ACC112 (cell line): Measurements from ENCODE around the gene CLDN1.

Source experiments
- H2AFZ ChIP-seq: fragments of 200-600 bp; sonication (generic); one replicate; pipeline ENCODE4 v1.6.0; 2017; ENCODE audit warnings: antibody characterized with exemption, low read length; ENCODE audit not compliant: unreplicated experiment
- H3K27ac ChIP-seq: fragments of 200-600 bp; sonication (generic); 2 replicates; pipeline ENCODE4 v1.5.1; 2014; ENCODE audit warnings: low read depth, mild to moderate bottlenecking, antibody characterized with exemption, low read length, moderate library complexity
- H3K27me3 ChIP-seq: fragments of 200-600 bp; sonication (generic); 2 replicates; pipeline ENCODE4 v1.6.1; 2014; ENCODE audit warnings: mild to moderate bottlenecking, antibody characterized with exemption, low read length, moderate library complexity, mixed read lengths; ENCODE audit not compliant: insufficient read depth
- H3K36me3 ChIP-seq: fragments of 200-600 bp; sonication (generic); 2 replicates; pipeline ENCODE4 v1.6.1; 2016; ENCODE audit warnings: mild to moderate bottlenecking, antibody characterized with exemption, low read length, moderate library complexity, mixed read lengths; ENCODE audit not compliant: insufficient read depth
- H3K4me1 ChIP-seq: fragments of 200-600 bp; sonication (generic); one replicate; pipeline ENCODE4 v1.6.1; 2016; ENCODE audit warnings: low read length, mixed read lengths; ENCODE audit not compliant: insufficient read depth, unreplicated experiment, control insufficient read depth
- H3K4me3 ChIP-seq: fragments of 200-600 bp; sonication (generic); 2 replicates; pipeline ENCODE4 v1.5.1; 2014; ENCODE audit warnings: mild to moderate bottlenecking, low read depth, low read length
- H3K79me2 ChIP-seq: fragments of 200-600 bp; sonication (generic); one replicate; pipeline ENCODE4 v1.6.0; 2016; ENCODE audit warnings: low read length; ENCODE audit not compliant: control insufficient read depth, unreplicated experiment, insufficient read depth

The CLDN1 gene, protein sequence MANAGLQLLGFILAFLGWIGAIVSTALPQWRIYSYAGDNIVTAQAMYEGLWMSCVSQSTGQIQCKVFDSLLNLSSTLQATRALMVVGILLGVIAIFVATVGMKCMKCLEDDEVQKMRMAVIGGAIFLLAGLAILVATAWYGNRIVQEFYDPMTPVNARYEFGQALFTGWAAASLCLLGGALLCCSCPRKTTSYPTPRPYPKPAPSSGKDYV

GRCh38 chr3:190321789-190322603 is at the start of gene CLDN1:
CLDN1 (minus strand) TSS chr3:190322446; CDS start chr3:190322206, 240 bp downstream.
- Histone ChIP-seq H3K4me3 (peak within 1 kb of the TSS; percentile 77), H3K36me3 (no peaks in the 10 kb centered on the region), H3K4me1 (peaks cover 13% of the 10 kb centered on the region), H3K79me2 (no peaks in the 10 kb centered on the region), H3K27me3 (no peaks in the 10 kb centered on the region), H3K27ac (no peak within 1 kb of the TSS), H2AFZ (peak within 1 kb of the TSS; percentile 80)

- no peaks in the 10 kb centered on the region for H3K36me3 ChIP-seq
- no peaks in the 10 kb centered on the region for H3K79me2 ChIP-seq
- no peaks in the 10 kb centered on the region for H3K27me3 ChIP-seq
- no peak overlapping the region for H3K4me3 ChIP-seq
- H2AFZ ChIP-seq: no peak overlapping the region
- peaks cover 11% of the 10 kb centered on the region for H3K4me1 ChIP-seq
- no peak overlapping the region for H3K27ac ChIP-seq
These were observed 48.9 kb upstream of the CLDN1 start for GRCh38 chr3:190371152-190371551.

GRCh38 chr3:190370369-190370768 is 48.1 kb upstream of the CLDN1 start:
- no peak overlapping the region for H3K4me3 ChIP-seq
- H3K27me3 ChIP-seq: no peaks in the 10 kb centered on the region
- peaks cover 18% of the 10 kb centered on the region for H3K4me1 ChIP-seq
- H3K36me3 ChIP-seq: no peaks in the 10 kb centered on the region
- no peak overlapping the region for H3K27ac ChIP-seq
- no peak overlapping the region for H2AFZ ChIP-seq
- no peaks in the 10 kb centered on the region for H3K79me2 ChIP-seq

DNA sequence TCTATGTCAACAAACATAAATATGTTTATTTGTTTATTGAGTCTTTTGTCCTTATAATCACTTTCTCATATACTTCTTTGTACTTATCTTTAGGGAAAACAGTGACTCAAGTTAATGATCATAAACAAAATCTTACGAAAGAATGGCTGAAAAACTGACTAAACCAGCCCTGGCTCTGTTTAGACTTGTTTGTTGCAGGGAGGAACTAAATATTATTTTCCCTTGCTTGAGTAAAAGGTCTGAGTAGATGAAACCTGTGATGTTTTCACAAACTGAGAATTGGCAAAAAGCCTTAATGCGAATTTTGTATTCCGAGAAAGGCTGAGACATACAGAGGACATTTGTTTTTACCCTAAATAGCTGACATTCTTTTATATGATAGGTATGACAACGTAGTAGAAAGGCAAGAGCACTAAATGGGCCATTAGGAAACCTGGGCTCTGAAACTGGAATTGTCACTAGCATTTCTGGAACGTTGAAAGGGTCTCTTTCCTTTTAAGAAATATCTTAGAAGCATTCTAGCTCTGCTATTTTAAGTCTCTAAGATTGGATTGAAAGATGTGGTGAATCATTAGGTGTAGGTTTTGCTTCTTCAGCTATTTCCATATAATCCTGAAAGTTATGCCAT is 47.5 kb upstream of the CLDN1 start:
- H3K4me3 ChIP-seq: no peak overlapping the region
- no peaks in the 10 kb centered on the region for H3K36me3 ChIP-seq
- peak overlapping the region; percentile 45 for H2AFZ ChIP-seq
- no peaks in the 10 kb centered on the region for H3K27me3 ChIP-seq
- no peaks in the 10 kb centered on the region for H3K79me2 ChIP-seq
- peaks cover 18% of the 10 kb centered on the region for H3K4me1 ChIP-seq
- no peak overlapping the region for H3K27ac ChIP-seq

GRCh38 chr3:190368881-190369280 is 46.6 kb upstream of the CLDN1 start:
- Histone ChIP-seq H3K36me3 (no peaks in the 10 kb centered on the region), H3K4me1 (peaks cover 12% of the 10 kb centered on the region), H2AFZ (no peak overlapping the region), H3K79me2 (no peaks in the 10 kb centered on the region), H3K27ac (no peak overlapping the region), H3K4me3 (no peak overlapping the region), H3K27me3 (no peaks in the 10 kb centered on the region)

DNA sequence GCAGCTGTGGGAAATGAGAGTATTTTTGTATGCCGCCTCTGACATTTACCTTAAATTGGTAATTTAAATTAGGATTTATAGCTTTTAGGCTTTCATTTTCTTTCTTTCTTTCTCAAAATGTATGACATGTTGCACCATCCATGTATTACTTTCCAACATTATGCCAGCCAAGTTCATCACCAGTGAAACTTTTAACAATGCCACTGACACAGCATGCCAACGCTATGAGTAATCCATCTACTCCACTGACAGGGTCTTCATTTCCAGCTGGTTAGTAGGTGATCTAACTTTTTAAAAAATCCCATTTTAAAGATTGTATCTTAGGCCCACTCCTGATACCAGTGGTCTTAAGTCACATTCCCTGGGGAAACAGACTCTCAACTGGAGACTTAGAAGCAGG is 43.9 kb upstream of the CLDN1 start:
- Histone ChIP-seq H3K4me3 (no peak overlapping the region), H3K36me3 (no peaks in the 10 kb centered on the region), H2AFZ (no peak overlapping the region), H3K79me2 (no peaks in the 10 kb centered on the region), H3K27ac (no peak overlapping the region), H3K27me3 (no peaks in the 10 kb centered on the region), H3K4me1 (peaks cover 11% of the 10 kb centered on the region)

GRCh38 chr3:190362258-190362657 is 40.0 kb upstream of the CLDN1 start:
- no peak overlapping the region for H3K4me3 ChIP-seq
- no peak overlapping the region for H3K27ac ChIP-seq
- H3K36me3 ChIP-seq: no peaks in the 10 kb centered on the region
- peaks cover 11% of the 10 kb centered on the region for H3K4me1 ChIP-seq
- H3K27me3 ChIP-seq: no peaks in the 10 kb centered on the region
- no peak overlapping the region for H2AFZ ChIP-seq
- no peaks in the 10 kb centered on the region for H3K79me2 ChIP-seq

DNA sequence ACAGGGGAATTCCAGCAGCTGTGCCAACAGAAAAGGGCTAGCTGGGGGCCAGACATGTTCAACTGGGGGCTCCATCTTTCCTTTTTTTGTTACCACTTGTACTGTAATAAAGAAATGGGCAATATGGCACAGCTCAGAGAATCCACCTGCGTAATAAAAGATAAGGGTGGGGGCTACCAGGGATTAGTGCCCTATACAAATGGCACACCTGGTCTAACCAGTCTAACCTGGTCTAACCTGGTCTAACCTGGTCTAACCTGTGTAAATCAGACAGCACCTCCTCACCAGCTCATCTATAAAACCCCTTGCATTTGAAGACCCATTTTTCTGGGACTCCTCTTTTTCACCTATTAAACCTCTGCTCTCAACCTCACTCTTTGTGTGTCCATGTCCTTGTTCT is 39.5 kb upstream of the CLDN1 start:
- no peak overlapping the region for H3K4me3 ChIP-seq
- H3K36me3 ChIP-seq: no peaks in the 10 kb centered on the region
- no peaks in the 10 kb centered on the region for H3K79me2 ChIP-seq
- H2AFZ ChIP-seq: no peak overlapping the region
- H3K4me1 ChIP-seq: peaks cover 11% of the 10 kb centered on the region
- no peaks in the 10 kb centered on the region for H3K27me3 ChIP-seq
- no peak overlapping the region for H3K27ac ChIP-seq

DNA sequence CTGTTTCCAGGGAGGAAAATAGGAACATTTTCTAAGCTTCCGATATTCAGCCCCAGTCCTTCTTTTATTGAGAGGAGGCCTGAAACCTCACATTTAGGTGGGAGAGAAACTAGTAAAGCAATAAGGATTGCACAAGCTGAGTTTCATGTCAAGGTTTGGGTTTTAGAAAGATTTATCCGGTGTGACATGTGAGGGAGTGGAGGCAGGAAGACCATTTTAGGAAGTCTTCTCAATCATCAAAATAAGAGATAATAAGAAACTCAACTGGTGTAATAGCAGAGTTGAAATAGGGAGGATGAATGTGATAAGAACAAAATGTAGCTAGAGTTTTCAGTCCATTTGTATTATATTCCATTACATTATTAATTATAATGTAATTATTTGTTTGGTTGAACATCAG is 38.0 kb upstream of the CLDN1 start:
- Histone ChIP-seq H3K79me2 (no peaks in the 10 kb centered on the region), H3K27ac (no peak overlapping the region), H3K4me1 (no peaks in the 10 kb centered on the region), H2AFZ (no peak overlapping the region), H3K36me3 (no peaks in the 10 kb centered on the region), H3K4me3 (no peak overlapping the region), H3K27me3 (no peaks in the 10 kb centered on the region)

- no peak overlapping the region for H2AFZ ChIP-seq
- H3K36me3 ChIP-seq: no peaks in the 10 kb centered on the region
These were observed 37.6 kb upstream of the CLDN1 start for GRCh38 chr3:190359813-190360212.

More at GRCh38 chr3:190359813-190360212, 37.6 kb upstream of the CLDN1 start:
- Histone ChIP-seq H3K79me2 (no peaks in the 10 kb centered on the region), H3K27ac (no peak overlapping the region), H3K27me3 (no peaks in the 10 kb centered on the region), H3K4me1 (no peaks in the 10 kb centered on the region), H3K4me3 (no peak overlapping the region)
